Measurements from ENCODE around the gene RYR2. TPM values are rescaled to one million over a fixed set of nuclear protein-coding genes. Genes with fewer than 3 reads are reported as not detected.

Gene RYR2
- total RNA-seq, 1 donor from 2014 or later = 0.90 TPM

GRCh38 chr1:237201155-237201554 is 159.2 kb downstream of the RYR2 start:
- no peak overlapping the region for H3K27ac Mint-ChIP-seq
- H4K20me1 ChIP-seq (ENCODE audit: low read depth) = no peaks in the 10 kb centered on the region
- no peaks in the 10 kb centered on the region for H3K4me1 Mint-ChIP-seq

DNA sequence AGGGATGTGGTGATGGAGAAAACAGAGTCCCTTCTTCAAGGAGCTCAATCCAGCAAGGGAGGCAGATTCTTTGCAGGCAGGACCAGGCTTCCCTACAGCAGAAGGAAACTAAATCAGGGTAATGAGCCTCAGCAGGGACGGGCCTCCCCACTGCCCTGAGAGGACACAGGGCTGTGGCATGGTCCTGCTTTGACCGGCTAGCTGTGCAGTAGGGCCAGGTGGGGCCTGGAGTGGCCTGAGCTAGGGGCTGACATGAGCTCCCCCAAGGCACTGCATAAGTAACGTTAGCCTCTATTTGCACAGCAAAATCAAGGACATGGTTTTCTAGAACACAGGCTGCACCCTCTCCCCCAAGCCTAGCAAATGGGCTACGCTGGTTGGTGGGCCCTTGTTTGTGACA is 162.9 kb downstream of the RYR2 start:
- Mint-ChIP-seq H3K4me1 (no peaks in the 10 kb centered on the region), H3K36me3 (no peaks in the 10 kb centered on the region), H3K4me3 (no peak overlapping the region), H3K9me3 (no peaks in the 10 kb centered on the region), H3K27me3 (ENCODE audit: insufficient read depth, low read depth) (no peaks in the 10 kb centered on the region), H3K27ac (no peak overlapping the region)
- no peak for DNase-seq (ENCODE audit: low spot score)
- Histone ChIP-seq H3K36me3 (no peaks in the 10 kb centered on the region), H4K20me1 (ENCODE audit: low read depth) (no peaks in the 10 kb centered on the region), H3K79me2 (ENCODE audit: low read depth) (no peaks in the 10 kb centered on the region), H3K4me2 (no peak overlapping the region), H3K27me3 (no peaks in the 10 kb centered on the region), H3K9me3 (ENCODE audit: low read depth) (no peaks in the 10 kb centered on the region), H3K9ac (no peak overlapping the region), H2AFZ (replicated peaks) (no peak overlapping the region), H3K27ac (no peak overlapping the region), H3K4me3 (no peak overlapping the region), H3K4me1 (no peaks in the 10 kb centered on the region), H3F3A (ENCODE audit: low read depth) (no peaks in the 10 kb centered on the region)
- TF ChIP-seq CTCF (IDR thresholded peaks at IDR 0.05) (no peak), EZH2phosphoT487 (IDR thresholded peaks at IDR 0.05) (no peak), EZH2 (IDR thresholded peaks at IDR 0.05) (no peak)

More at GRCh38 chr1:237201155-237201554, 159.2 kb downstream of the RYR2 start:
- H3K27me3 ChIP-seq = no peaks in the 10 kb centered on the region
- no peak for TF ChIP-seq CTCF (IDR thresholded peaks at IDR 0.05)
- TF ChIP-seq EZH2phosphoT487 (IDR thresholded peaks at IDR 0.05) = no peak
- TF ChIP-seq EZH2 (IDR thresholded peaks at IDR 0.05) = no peak
- H3K27ac ChIP-seq = no peak overlapping the region
- no peaks in the 10 kb centered on the region for H3F3A ChIP-seq (ENCODE audit: low read depth)
- H3K36me3 ChIP-seq = no peaks in the 10 kb centered on the region
- H3K4me2 ChIP-seq = no peak overlapping the region
- no peak overlapping the region for H3K9ac ChIP-seq
- H3K4me3 ChIP-seq = no peak overlapping the region
- H3K9me3 Mint-ChIP-seq = no peaks in the 10 kb centered on the region
- no peaks in the 10 kb centered on the region for H3K4me1 ChIP-seq
- no peak overlapping the region for H3K4me3 Mint-ChIP-seq
- H3K9me3 ChIP-seq (ENCODE audit: low read depth) = no peaks in the 10 kb centered on the region
- no peak for DNase-seq (ENCODE audit: low spot score)
- H3K79me2 ChIP-seq (ENCODE audit: low read depth) = no peaks in the 10 kb centered on the region
- no peaks in the 10 kb centered on the region for H3K36me3 Mint-ChIP-seq
- no peaks in the 10 kb centered on the region for H3K27me3 Mint-ChIP-seq (ENCODE audit: insufficient read depth, low read depth)
- no peak overlapping the region for H2AFZ ChIP-seq (replicated peaks)

DNA sequence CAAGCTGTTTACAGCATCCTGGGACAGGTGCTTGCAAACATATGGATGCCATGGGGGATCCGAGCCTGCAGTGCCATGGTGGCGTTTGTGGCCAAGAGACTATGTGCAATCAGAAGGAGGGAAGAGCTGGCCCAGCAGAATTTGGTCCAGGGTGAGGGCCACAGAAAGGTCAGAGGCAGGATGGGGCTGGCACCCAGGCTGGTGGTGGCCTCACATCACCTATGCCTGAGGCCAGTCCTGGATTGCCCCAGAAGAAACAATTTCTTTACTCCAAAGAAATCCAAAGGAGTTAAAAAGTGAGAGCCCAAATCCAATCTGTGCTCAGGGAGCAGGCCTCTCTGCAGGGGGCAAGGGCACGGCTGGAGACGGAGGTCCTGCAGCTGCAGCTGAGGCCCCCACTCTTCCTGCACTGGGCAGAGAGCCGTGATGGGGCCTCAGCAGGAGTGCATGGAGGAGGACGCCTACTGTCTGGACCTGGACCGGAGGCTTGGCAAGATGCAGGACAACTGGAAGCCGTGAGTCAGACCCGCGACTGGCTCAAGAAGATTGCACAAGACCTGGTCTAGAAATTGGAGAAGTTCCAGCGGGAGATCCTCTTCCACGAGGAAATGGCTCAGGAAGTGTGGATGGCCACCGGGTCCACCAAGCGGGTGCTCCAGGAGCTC is 163.5 kb downstream of the RYR2 start:
- Mint-ChIP-seq H3K27ac (no peak overlapping the region), H3K4me3 (no peak overlapping the region), H3K27me3 (ENCODE audit: insufficient read depth, low read depth) (no peaks in the 10 kb centered on the region), H3K4me1 (no peaks in the 10 kb centered on the region), H3K9me3 (no peaks in the 10 kb centered on the region), H3K36me3 (no peaks in the 10 kb centered on the region)
- Histone ChIP-seq H3K4me2 (no peak overlapping the region), H2AFZ (replicated peaks) (no peak overlapping the region), H3K9me3 (ENCODE audit: low read depth) (no peaks in the 10 kb centered on the region), H3K27ac (no peak overlapping the region), H3K4me3 (no peak overlapping the region), H3K27me3 (no peaks in the 10 kb centered on the region), H3K79me2 (ENCODE audit: low read depth) (no peaks in the 10 kb centered on the region), H4K20me1 (ENCODE audit: low read depth) (no peaks in the 10 kb centered on the region), H3K4me1 (no peaks in the 10 kb centered on the region), H3F3A (ENCODE audit: low read depth) (no peaks in the 10 kb centered on the region), H3K36me3 (no peaks in the 10 kb centered on the region), H3K9ac (no peak overlapping the region)
- TF ChIP-seq CTCF (IDR thresholded peaks at IDR 0.05) (no peak), EZH2phosphoT487 (IDR thresholded peaks at IDR 0.05) (no peak), EZH2 (IDR thresholded peaks at IDR 0.05) (no peak)
- DNase-seq (ENCODE audit: low spot score) = no peak
